Astrocyte of the cerebellum (primary cell): ENCODE measurements around the gene WWOX.

ENCODE experiments used
- DNase-seq: peaks from one replicate; pipeline ENCODE4 v3.0.0-alpha.2; 2011; ENCODE audit warnings: low read depth
- H3K4me3 ChIP-seq: 2 replicates; pipeline ENCODE4 v1.5.1; 2011; ENCODE audit warnings: mild to moderate bottlenecking, low read depth, low read length, moderate library complexity
- CTCF ChIP-seq: IDR thresholded peaks from 2 replicates; pipeline ENCODE4 v1.5.1; 2012; ENCODE audit warnings: low read length, low read depth, moderate library complexity, mild to moderate bottlenecking; ENCODE audit errors: missing control alignments
- in situ Hi-C: cut with HindIII; loops from 2 replicates; pipeline ENCODE4 v1.10.0; 2017; ENCODE audit warnings: low sequenced_read_pairs

Gene WWOX

GRCh38 chr16:78333808-78334207 lies 234.4 kb downstream of the WWOX start:
- in situ Hi-C loops: no loop called here

GRCh38 chr16:78340590-78340989 lies 241.1 kb downstream of the WWOX start:
- in situ Hi-C loops: no loop called here
- no peak overlapping the region for H3K4me3 ChIP-seq
- no peak for DNase-seq
- no peak for TF ChIP-seq CTCF

More at GRCh38 chr16:78333808-78334207, 234.4 kb downstream of the WWOX start:
- TF ChIP-seq CTCF: no peak
- no peak overlapping the region for H3K4me3 ChIP-seq
- no peak for DNase-seq

GRCh38 chr16:78348068-78348467 lies 248.6 kb downstream of the WWOX start:
- H3K4me3 ChIP-seq: no peak overlapping the region
- TF ChIP-seq CTCF: no peak
- in situ Hi-C loops: no loop called here
- DNase-seq: no peak

GRCh38 chr16:78348886-78349285 lies 249.4 kb downstream of the WWOX start:
- no peak for DNase-seq
- H3K4me3 ChIP-seq: no peak overlapping the region
- TF ChIP-seq CTCF: no peak
- in situ Hi-C loops: no loop called here

GRCh38 chr16:78352184-78352583 lies 252.7 kb downstream of the WWOX start:
- in situ Hi-C loops: no loop called here
- H3K4me3 ChIP-seq: no peak overlapping the region
- no peak for DNase-seq

GRCh38 chr16:78353640-78354275 lies 254.3 kb downstream of the WWOX start:
- no peak for TF ChIP-seq CTCF
- H3K4me3 ChIP-seq: no peak overlapping the region
- no peak for DNase-seq
- in situ Hi-C loops: no loop called here

More at GRCh38 chr16:78352184-78352583, 252.7 kb downstream of the WWOX start:
- no peak for TF ChIP-seq CTCF
